Naive thymus-derived CD8-positive, alpha-beta T cell (primary cell): ENCODE data around the gene DSG3. TPM values are rescaled to one million over a fixed set of nuclear protein-coding genes. Genes with fewer than 3 reads are reported as not detected.
A peak's percentile ranks its signal among the peaks of the same experiment; 100 is the strongest.
"Not testable (repeated sequence)": the region's sequence is repeated elsewhere in the genome, so short reads cannot be mapped to it uniquely, and the experiment has no call there.

Experiments
- ATAC-seq, 2 donors: fragments of 150-1000 bp; cut with Tn5 transposase in 1 of 2; sonication (Bioruptor Pico), chemical (Tn5 transposase) in 1 of 2; 1 replicate in 1 of 2; 2 replicates in 1 of 2; pipeline ENCODE4 v1.10.0; 2021; ENCODE audit warnings: mild to moderate bottlenecking in 2 of 2, moderate library complexity in 2 of 2
- POLR2A ChIA-PET: fragments of 350-600 bp; sonication (Branson Sonifier 250); formaldehyde crosslinking; loops from one replicate; lab custom pipeline; 2021; ENCODE audit warnings: antibody characterized with exemption; lab: Charles Lee
- DNase-seq, 10 donors: peaks; one replicate each; pipeline versions ENCODE4 v3.0.0 to v3.0.0-alpha.2; 2020 to 2022
- H3K27ac Mint-ChIP-seq, 10 donors: one replicate each; pipeline ENCODE4 v1.8.0; 2020 to 2022; ENCODE audit warnings: mild to moderate bottlenecking in 10 of 10, mixed read lengths in 10 of 10, moderate library complexity in 4 of 10, inconsistent platforms in 1 of 10
- H3K27me3 Mint-ChIP-seq, 5 donors: one replicate each; pipeline ENCODE4 v1.8.0; 2021 to 2022; ENCODE audit warnings: mixed read lengths in 5 of 5
- H3K36me3 Mint-ChIP-seq, 3 donors: one replicate each; pipeline ENCODE4 v1.8.0; 2020 to 2022; ENCODE audit warnings: mixed read lengths in 3 of 3, mild to moderate bottlenecking in 2 of 3, inconsistent platforms in 1 of 3
- H3K4me1 Mint-ChIP-seq, 4 donors: one replicate each; pipeline ENCODE4 v1.8.0; 2021 to 2022; ENCODE audit warnings: mixed read lengths in 4 of 4
- H3K4me3 Mint-ChIP-seq, 10 donors: one replicate each; pipeline ENCODE4 v1.8.0; 2020 to 2022; ENCODE audit warnings: mild to moderate bottlenecking in 10 of 10, mixed read lengths in 10 of 10, moderate library complexity in 6 of 10, inconsistent platforms in 1 of 10
- H3K9me3 Mint-ChIP-seq, 9 donors: one replicate each; pipeline ENCODE4 v1.8.0; 2020 to 2022; ENCODE audit warnings: mixed read lengths in 9 of 9, mild to moderate bottlenecking in 3 of 9, inconsistent platforms in 1 of 9, moderate library complexity in 1 of 9
- polyA plus RNA-seq, 3 donors: library from polyadenylated mRNA; unstranded; fragments of 300-500 nt; fragmentation: Illumina TruSeq; gene quantifications; one replicate each; pipeline ENCODE4 v1.2.3, GENCODE V29; 2021
- total RNA-seq, 8 experiments: library from RNA in 2 of 8; stranded (reverse) in 2 of 8; gene quantifications; one replicate each; pipeline ENCODE4 v1.2.3 and lab custom pipeline; 2021 to 2026

Gene DSG3
- total and polyA plus RNA-seq, 5 experiments from 2014 or later, result not detected

DNA sequence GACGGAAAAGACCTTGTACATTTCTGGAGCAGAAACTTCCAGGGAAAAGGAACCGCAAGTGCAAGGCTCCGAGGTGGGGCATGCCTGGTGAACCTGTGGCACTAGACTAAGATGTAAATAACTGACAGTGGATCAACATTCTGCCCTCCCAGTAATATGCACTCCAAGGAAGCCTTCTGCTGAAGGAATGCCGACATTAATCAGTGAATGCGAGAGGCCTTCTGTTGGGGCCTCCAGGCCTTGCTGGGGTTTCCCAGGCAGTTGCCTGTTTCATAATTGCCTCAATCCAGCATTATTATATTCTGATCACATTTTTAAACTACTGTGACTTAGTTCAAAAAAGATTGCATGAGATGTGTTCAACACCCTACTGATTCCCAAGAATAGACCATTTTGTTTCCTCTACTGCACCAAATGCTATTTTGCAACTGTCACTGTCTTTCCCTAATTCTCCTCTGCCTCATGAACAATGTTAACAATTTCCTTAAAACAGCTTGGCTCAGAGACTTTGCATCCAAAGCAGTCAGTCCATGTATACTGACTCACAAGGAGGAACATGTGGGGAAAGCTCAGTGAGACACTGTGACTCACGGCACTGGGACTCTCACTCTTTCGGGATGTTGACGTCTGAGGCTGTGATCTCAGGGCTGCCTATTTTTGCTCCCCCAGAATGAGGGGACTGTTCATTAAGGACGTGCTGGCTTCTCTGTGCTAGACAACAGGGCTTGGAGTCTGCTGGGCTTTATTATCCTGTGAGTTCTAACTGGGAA is 39.9 kb downstream of the DSG3 start:
- ATAC-seq (no peak), DNase-seq (no peak)
- H3K4me3 Mint-ChIP-seq, result no peak overlapping the region
- no peaks in the 10 kb centered on the region for H3K4me1 Mint-ChIP-seq
- POLR2A ChIA-PET, result no interaction called here
- H3K36me3 Mint-ChIP-seq, result no peaks in the 10 kb centered on the region
- peaks cover 0 to 6% (median 0%) of the 10 kb centered on the region in 9 donors for H3K9me3 Mint-ChIP-seq
- peaks cover 4 to 17% (median 10%) of the 10 kb centered on the region in 5 donors for H3K27me3 Mint-ChIP-seq
- H3K27ac Mint-ChIP-seq, result no peak overlapping the region

DNA sequence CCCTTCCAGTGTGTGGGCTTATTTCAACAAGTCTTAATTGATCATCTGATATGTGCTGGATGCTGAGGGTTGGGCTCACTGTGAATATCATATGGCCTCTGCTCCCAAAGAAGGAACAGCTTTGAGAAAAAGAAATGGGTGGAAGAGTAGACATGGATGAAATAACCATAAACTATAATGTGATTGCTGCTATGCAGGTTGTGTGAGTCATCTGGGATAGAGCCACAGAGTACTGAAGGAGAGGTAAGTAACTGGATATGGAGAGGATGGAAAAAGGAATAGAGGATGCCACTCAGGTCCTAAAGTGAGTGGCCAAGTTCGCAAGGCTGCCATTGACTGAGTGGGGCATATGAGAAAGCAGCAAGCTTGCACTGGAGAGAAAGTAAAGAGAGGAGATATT is 41.8 kb downstream of the DSG3 start:
- Mint-ChIP-seq H3K27me3 (peaks cover 4 to 28% (median 13%) of the 10 kb centered on the region in 5 donors), H3K27ac (no peak overlapping the region), H3K4me1 (no peaks in the 10 kb centered on the region), H3K9me3 (peaks cover 0 to 6% (median 0%) of the 10 kb centered on the region in 9 donors), H3K36me3 (no peaks in the 10 kb centered on the region), H3K4me3 (no peak overlapping the region)
- POLR2A ChIA-PET, result no interaction called here
- ATAC-seq, result no peak
- DNase-seq, result no peak

DNA sequence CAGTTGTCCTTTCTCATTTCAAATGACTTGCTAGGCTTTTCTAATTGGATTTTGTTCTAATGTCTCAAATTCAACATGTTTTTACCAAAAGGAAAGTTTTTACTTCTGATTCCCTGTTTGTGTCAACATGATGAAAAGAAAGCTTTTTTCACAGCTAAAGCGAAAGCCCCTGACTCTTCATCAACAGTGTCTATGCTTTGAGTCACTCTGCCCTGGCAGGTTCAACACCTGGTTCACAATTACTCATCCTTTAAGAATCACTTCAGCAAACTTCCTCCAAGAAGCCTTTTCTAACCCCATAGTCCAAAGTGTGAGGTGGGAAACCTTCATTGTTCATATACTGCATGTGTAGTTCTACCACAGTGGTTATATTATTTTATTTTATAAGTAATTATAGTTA is 42.8 kb downstream of the DSG3 start:
- POLR2A ChIA-PET, result no interaction called here
- ATAC-seq (no peak), DNase-seq (no peak)
- peaks cover 0 to 6% (median 0%) of the 10 kb centered on the region in 9 donors for H3K9me3 Mint-ChIP-seq
- peaks cover 4 to 36% (median 14%) of the 10 kb centered on the region in 5 donors for H3K27me3 Mint-ChIP-seq
- no peak overlapping the region for H3K4me3 Mint-ChIP-seq
- H3K4me1 Mint-ChIP-seq, result no peaks in the 10 kb centered on the region
- H3K27ac Mint-ChIP-seq, result no peak overlapping the region
- no peaks in the 10 kb centered on the region for H3K36me3 Mint-ChIP-seq

DNA sequence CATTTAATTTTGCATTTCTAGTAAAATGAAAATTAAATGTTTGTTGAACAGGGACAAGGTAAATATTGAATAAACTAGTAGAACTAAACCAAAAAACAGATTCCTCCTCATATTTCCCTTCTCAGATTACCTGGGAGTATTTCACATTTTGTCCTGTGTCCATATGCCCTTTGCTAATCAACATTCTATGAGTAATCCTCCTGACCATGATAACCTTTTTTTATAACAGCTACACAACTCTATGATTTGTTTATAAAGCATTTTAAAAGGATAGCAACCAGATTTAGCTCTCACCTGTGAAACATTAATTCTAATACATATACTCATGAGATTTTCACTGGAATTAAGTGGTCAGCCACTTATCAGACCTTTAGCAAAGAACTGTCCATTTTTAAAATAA is 43.3 kb downstream of the DSG3 start:
- H3K4me1 Mint-ChIP-seq, result no peaks in the 10 kb centered on the region
- peaks cover 0 to 6% (median 0%) of the 10 kb centered on the region in 9 donors for H3K9me3 Mint-ChIP-seq
- H3K4me3 Mint-ChIP-seq, result no peak overlapping the region
- peaks cover 6 to 37% (median 19%) of the 10 kb centered on the region in 5 donors for H3K27me3 Mint-ChIP-seq
- no peak for ATAC-seq
- no peaks in the 10 kb centered on the region for H3K36me3 Mint-ChIP-seq
- POLR2A ChIA-PET, result no interaction called here
- DNase-seq, result no peak
- no peak overlapping the region for H3K27ac Mint-ChIP-seq

DNA sequence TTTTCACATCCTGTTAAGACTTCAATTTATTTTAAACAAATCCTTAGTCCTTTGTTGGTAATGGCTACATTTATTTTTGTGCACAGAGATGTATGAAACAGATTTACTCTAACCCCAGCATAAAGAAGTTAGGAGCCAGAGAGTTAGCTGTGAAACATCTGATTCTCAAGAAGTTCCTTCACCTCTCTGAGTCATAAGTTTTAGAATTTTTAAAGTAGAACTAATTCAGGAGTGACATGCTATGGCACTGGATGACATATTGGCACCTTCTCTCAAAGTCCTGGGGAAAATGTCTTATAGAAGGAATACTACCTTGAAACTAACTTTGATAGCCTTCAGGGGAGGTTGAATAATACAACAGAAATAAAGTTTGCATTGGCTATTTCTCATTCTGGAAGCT is 44.0 kb downstream of the DSG3 start:
- H3K36me3 Mint-ChIP-seq, result no peaks in the 10 kb centered on the region

DNA sequence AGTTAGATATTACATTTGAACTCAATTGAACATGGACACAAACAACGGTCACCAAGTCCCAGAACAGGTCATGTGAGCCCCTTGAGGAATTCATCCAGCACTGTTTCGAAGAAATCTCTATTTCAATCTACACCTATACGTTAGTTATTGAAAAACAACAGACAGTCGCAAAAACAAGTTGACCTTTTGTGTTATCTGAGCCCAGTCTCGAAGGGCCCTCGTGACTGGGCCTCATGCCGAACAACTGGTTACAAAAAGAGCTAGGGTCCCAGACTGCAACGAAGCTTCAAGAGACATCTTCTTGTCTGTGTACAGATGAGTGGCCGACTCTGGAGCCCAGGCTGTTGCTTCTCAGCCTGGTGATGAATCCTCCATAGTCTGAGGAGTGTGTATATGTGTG is 45.1 kb downstream of the DSG3 start:
- DNase-seq (no peak), ATAC-seq (no peak)
- H3K36me3 Mint-ChIP-seq, result no peaks in the 10 kb centered on the region
- peaks cover 11 to 52% (median 29%) of the 10 kb centered on the region in 5 donors for H3K27me3 Mint-ChIP-seq
- peaks cover 0 to 6% (median 0%) of the 10 kb centered on the region in 9 donors for H3K9me3 Mint-ChIP-seq
- POLR2A ChIA-PET, result no interaction called here
- peaks cover 0 to 2% (median 0%) of the 10 kb centered on the region in 4 donors for H3K4me1 Mint-ChIP-seq
- no peak overlapping the region for H3K4me3 Mint-ChIP-seq
- H3K27ac Mint-ChIP-seq, result no peak overlapping the region

More for the DNA sequence above, 44.0 kb downstream of the DSG3 start:
- DNase-seq (no peak), ATAC-seq (no peak)
- Mint-ChIP-seq H3K9me3 (peaks cover 0 to 6% (median 0%) of the 10 kb centered on the region in 9 donors), H3K27ac (no peak overlapping the region), H3K4me3 (no peak overlapping the region), H3K27me3 (peaks cover 6 to 45% (median 24%) of the 10 kb centered on the region in 5 donors), H3K4me1 (no peaks in the 10 kb centered on the region)
- POLR2A ChIA-PET, result no interaction called here

DNA sequence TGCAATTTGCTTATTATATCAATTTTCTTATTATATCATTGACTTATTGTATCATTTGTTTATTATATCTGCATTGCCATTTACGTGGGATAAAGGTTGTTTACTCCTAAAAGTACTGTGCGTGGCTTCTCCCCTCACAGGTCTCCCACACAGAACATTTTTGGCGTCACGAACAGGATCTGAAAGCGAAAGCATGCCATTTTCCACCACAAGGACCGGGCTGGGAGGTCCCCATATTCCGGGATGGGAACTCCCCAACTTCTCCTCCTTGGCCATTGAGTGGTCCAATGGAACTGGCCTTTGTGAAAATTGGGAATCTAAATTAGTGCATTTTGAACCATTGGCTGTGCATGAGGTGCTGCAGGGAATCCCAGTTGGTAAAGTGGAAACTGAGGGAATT is 45.6 kb downstream of the DSG3 start:
- POLR2A ChIA-PET, result no interaction called here
- peaks cover 0 to 6% (median 0%) of the 10 kb centered on the region in 9 donors for H3K9me3 Mint-ChIP-seq
- no peak overlapping the region for H3K4me3 Mint-ChIP-seq
- no peaks in the 10 kb centered on the region for H3K36me3 Mint-ChIP-seq
- DNase-seq (no peak), ATAC-seq (no peak)
- H3K4me1 Mint-ChIP-seq, result peaks cover 0 to 2% (median under 1%) of the 10 kb centered on the region in 4 donors
- no peak overlapping the region for H3K27ac Mint-ChIP-seq
- peaks cover 11 to 52% (median 29%) of the 10 kb centered on the region in 5 donors for H3K27me3 Mint-ChIP-seq

DNA sequence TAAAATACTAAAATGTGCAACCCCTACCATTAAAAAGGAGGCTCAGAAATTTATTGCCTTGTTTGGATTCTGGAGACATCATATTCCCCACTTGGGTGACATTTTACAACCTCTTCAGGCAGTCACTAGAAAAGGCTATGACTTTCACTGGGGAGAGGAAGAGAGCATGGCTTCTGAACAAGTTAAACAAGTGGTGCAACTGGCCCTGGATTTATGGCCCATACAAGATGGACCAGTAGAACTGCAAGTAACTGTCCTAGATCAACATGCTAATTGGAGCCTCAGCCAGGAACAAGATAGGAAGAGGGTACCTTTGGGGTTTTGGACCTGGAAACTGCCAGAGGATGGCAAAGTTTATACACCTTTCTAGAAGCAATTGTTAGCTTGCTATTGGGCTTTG is 46.4 kb downstream of the DSG3 start:
- Mint-ChIP-seq H3K4me1 (peaks cover 0 to 7% (median 3%) of the 10 kb centered on the region in 4 donors), H3K4me3 (no peak overlapping the region), H3K36me3 (no peaks in the 10 kb centered on the region), H3K27me3 (peaks cover 12 to 52% (median 29%) of the 10 kb centered on the region in 5 donors), H3K9me3 (peaks cover 0 to 6% (median 0%) of the 10 kb centered on the region in 9 donors), H3K27ac (no peak overlapping the region)
- ATAC-seq (no peak), DNase-seq (no peak)
- POLR2A ChIA-PET, result no interaction called here

DNA sequence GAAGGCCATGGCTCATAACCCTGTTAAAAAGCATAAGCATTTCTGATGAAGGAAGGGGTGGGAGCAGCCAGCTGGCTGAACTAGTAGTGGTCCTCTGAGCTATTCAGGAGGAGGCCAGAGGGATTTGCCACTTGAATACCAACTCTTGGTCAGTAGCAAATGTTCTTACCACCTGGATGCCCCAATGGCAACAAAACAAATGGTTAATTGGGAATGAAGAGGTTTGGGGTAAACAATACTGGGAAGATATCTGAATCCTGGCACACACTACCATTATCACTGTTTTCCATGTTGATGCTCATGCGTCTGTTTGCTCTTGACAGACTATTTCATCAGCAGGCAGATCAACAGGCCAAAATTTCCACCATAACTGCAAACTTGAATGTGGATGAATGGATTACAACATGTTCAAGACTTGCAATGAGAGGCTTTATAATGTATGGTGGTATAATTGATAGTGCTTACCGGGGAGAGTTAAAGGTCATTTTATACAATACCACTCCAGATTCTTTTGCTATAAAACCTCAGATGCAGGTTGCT is 47.2 kb downstream of the DSG3 start:
- H3K4me1 Mint-ChIP-seq, DNase-seq, POLR2A ChIA-PET, H3K9me3 Mint-ChIP-seq, H3K36me3 Mint-ChIP-seq, ATAC-seq, H3K27ac Mint-ChIP-seq, H3K4me3 Mint-ChIP-seq: not testable (repeated sequence)
- H3K27me3 Mint-ChIP-seq, result peaks cover 17 to 49% (median 32%) of the 10 kb centered on the region in 5 donors

DNA sequence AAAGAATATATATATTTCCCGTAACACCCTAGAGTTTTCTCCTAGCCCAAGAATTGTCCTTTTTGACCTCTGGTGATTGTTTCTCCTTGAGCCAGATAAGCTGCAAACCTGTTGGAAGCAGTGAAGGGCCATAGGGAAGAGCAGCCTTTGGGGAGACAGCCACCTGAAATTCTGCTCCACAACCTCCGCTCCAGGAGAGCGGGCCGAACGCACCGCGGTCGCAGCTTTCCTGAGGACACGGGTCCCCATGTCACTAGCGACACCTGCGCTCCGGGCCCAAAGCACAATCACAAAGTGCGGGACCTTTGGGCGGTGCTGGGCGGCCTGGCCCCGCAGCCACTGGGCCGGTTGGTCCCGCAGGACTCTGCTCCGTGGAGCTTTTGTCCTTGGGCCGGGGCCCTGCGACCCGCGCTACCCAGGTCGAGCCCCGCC is 49.9 kb downstream of the DSG3 start:
- Mint-ChIP-seq H3K4me1 (peaks cover 0 to 9% (median 4%) of the 10 kb centered on the region in 4 donors), H3K27me3 (peaks cover 20 to 56% (median 39%) of the 10 kb centered on the region in 5 donors), H3K4me3 (peak overlapping the region in 9 of 10 donors; percentile 10 to 69 (median 50)), H3K9me3 (no peaks in the 10 kb centered on the region), H3K27ac (no peak overlapping the region), H3K36me3 (no peaks in the 10 kb centered on the region)
- DNase-seq (no peak), ATAC-seq (peak in 1 of 2 donors; percentile 14)
- POLR2A ChIA-PET, result no interaction called here

DNA sequence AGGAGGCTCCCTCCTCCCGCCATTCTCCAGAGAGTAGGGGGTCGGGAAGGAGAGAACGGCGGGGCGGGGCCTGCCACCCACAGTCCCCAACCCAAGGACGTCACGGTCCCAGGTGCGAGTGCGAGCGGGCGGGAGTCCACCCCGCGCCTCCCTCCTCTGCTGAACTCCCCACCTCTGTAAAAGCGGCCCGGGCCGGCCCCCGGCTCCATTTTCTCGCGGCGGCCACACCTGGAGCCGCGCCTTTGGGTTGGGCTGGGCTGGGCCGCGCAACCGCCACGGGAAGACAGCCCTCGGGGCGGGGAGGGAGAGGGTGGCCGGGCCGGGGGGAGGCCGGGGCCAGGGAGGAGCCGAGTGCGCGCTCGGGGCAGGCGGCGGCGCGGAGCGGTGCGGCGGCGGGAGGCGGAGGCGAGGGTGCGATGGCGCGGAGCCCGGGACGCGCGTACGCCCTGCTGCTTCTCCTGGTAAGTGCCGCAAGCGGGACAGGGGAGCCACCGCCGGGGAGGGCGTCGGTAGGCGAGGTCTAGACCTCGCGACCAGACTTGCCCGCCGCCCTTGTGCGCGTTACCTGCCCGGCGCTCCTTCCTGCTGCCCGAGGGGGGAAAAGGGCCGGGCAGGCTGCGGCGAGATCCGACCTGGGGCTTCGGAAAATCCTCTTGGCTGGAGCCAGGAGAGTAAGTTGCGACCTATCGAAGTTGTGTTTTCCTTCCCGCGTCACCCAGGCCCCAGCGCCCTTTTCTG is 50.5 kb downstream of the DSG3 start, which contains the start of gene DSG2:
DSG2 (plus strand) TSS at position 342 of the 738 bp plus-strand sequence; CDS start at position 417, 75 bp downstream.
- DNase-seq, result peak in 4 of 10 donors; percentile 1 to 30 (median 6)
- Mint-ChIP-seq H3K27me3 (peaks cover 17 to 56% (median 39%) of the 10 kb centered on the region in 5 donors), H3K36me3 (no peaks in the 10 kb centered on the region)

DNA sequence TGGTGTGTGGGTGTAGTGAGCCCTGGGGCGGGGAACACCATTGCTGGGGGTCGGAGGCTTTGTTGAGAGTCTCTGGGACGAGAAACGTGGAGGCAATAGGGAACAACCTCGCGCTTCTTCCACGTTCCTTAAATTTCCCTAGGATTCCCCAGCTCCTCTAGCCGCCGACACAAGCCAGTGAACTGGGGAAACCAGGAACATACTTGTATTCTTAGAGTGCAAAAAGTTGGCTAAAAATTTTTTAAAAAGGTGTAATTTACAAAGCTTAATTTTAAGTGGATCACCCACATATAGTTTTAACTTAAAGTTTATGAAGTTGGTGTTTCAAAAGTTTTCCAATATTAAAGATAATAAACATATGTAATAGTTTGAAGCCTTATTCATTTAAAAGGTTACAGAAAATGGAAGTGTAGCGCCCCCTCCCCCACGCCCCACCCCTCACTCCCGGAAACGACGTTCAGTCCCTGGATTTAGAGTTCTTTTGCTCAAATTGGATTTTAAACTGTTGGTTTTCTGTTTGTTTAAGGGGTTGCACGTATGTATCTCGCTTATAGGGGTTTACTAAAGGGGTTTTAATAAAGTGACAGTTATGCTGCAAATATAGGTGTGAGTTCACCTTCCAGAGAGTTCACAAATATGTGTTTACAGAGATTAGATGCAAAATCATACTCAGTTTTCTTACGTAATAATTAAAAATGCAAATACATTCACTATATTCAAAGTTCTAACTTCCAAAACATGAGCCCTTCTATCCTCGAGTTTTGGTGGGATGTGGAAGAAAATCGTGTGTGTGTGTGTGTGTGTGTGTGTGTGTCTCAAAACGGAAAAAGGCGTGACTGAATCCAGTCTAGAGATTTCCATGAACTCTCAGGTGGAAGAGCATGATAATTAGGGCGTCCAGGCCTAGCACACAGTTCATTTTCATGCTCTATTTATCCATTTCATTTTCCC is 51.3 kb downstream of the DSG3 start:
- no peaks in the 10 kb centered on the region for H3K36me3 Mint-ChIP-seq
- POLR2A ChIA-PET, result no interaction called here
- H3K9me3 Mint-ChIP-seq, result no peaks in the 10 kb centered on the region
- H3K4me3 Mint-ChIP-seq, result peak overlapping the region; percentile 67 to 87 (median 78)
- H3K4me1 Mint-ChIP-seq, result peaks cover 0 to 9% (median 4%) of the 10 kb centered on the region in 4 donors
- DNase-seq (no peak), ATAC-seq (peak in 1 of 2 donors; percentile 44)
- peaks cover 15 to 47% (median 39%) of the 10 kb centered on the region in 5 donors for H3K27me3 Mint-ChIP-seq
- H3K27ac Mint-ChIP-seq, result no peak overlapping the region

More for the DNA sequence above, 50.5 kb downstream of the DSG3 start, which contains the start of gene DSG2:
- peak; percentile 76 to 77 for ATAC-seq
- H3K9me3 Mint-ChIP-seq, result no peaks in the 10 kb centered on the region
- POLR2A ChIA-PET, result no interaction called here
- peak within 1 kb of the TSS; percentile 67 to 87 (median 78) for H3K4me3 Mint-ChIP-seq
- H3K27ac Mint-ChIP-seq, result no peak within 1 kb of the TSS
- H3K4me1 Mint-ChIP-seq, result peaks cover 0 to 9% (median 4%) of the 10 kb centered on the region in 4 donors
